Esophagus muscularis mucosa (tissue), 4 donors: ENCODE results near the gene KRTAP6-1. TPM values are rescaled to one million over a fixed set of nuclear protein-coding genes. Genes with fewer than 3 reads are reported as not detected.

Source experiments
- DNase-seq: peaks from one replicate; pipeline ENCODE4 v3.0.0-alpha.2; 2017; ENCODE audit errors: extremely low spot score
- H3K27ac ChIP-seq, 4 donors: fragments of 200-600 bp; sonication (generic); replicated peaks in 1 of 4; 1 replicate in 3 of 4; 2 replicates in 1 of 4; pipeline ENCODE4 v1.5.1; 2016 to 2019; ENCODE audit warnings: mild to moderate bottlenecking in 1 of 4
- H3K27me3 ChIP-seq, 4 donors: fragments of 200-600 bp; sonication (generic); one replicate each; pipeline versions ENCODE4 v1.5.1 to v1.6.0; 2016 to 2019
- H3K36me3 ChIP-seq, 4 donors: fragments of 200-600 bp; sonication (generic); one replicate each; pipeline ENCODE4 v1.5.1; 2016 to 2019
- H3K4me1 ChIP-seq, 4 donors: fragments of 200-600 bp; sonication (generic); one replicate each; pipeline ENCODE4 v1.5.1; 2016 to 2019
- H3K4me3 ChIP-seq, 4 donors: fragments of 200-600 bp; sonication (generic); 1 replicate in 2 of 4; 2 replicates in 2 of 4; pipeline ENCODE4 v1.5.1; 2016 to 2019; ENCODE audit warnings: mild to moderate bottlenecking in 4 of 4, moderate library complexity in 1 of 4
- H3K9me3 ChIP-seq, 4 donors: fragments of 200-600 bp; sonication (generic); 1 replicate in 3 of 4; 2 replicates in 1 of 4; pipeline ENCODE4 v1.5.1; 2016 to 2019
- CTCF ChIP-seq, 3 experiments: fragments of 200-600 bp in 2 of 3; fragments of 450-650 bp in 1 of 3; sonication (generic) in 2 of 3; IDR thresholded peaks; one replicate each; pipeline ENCODE4 v1.5.1; 2017 to 2019; ENCODE audit warnings: antibody characterized with exemption in 3 of 3, mild to moderate bottlenecking in 2 of 3, moderate library complexity in 1 of 3
- EP300 ChIP-seq: sonication (generic); formaldehyde crosslinking; IDR thresholded peaks from one replicate; pipeline ENCODE4 v1.6.1; 2017; ENCODE audit warnings: antibody characterized with exemption
- POLR2A ChIP-seq: fragments of 450-650 bp; IDR thresholded peaks from one replicate; pipeline ENCODE4 v1.6.1; 2017; ENCODE audit warnings: antibody characterized with exemption, moderate library complexity, mild to moderate bottlenecking, low read depth
- POLR2AphosphoS5 ChIP-seq, 2 donors: sonication (generic); formaldehyde crosslinking; IDR thresholded peaks; one replicate each; pipeline ENCODE4 v1.6.1; 2017; ENCODE audit warnings: antibody characterized with exemption in 2 of 2
- WGBS: methylation state at CpG from one replicate; pipeline ENCODE4 v1.1.5; 2018; 5-methylcytosine and 5-hydroxymethylcytosine counted together
- intact Hi-C: fragments of 100-400 bp; cut with DNase I; formaldehyde crosslinking; loops from one replicate; pipeline ENCODE4 v1.15.1; 2023
- total RNA-seq, 4 donors: library from RNA; depleted of rRNA; stranded (reverse); fragments of >200 nt; gene quantifications; one replicate each; pipeline versions ENCODE4 v1.1.0 to v1.2.1, GENCODE V29; 2016

Gene KRTAP6-1
- total RNA-seq: not detected

- H3K4me3 ChIP-seq: no peak within 1 kb of the TSS
- H3K27ac ChIP-seq: no peak within 1 kb of the TSS
- no peaks in the 10 kb centered on the region for H3K36me3 ChIP-seq
- DNase-seq: no peak
- no peaks in the 10 kb centered on the region for H3K27me3 ChIP-seq
- TF ChIP-seq POLR2AphosphoS5 (IDR thresholded peaks at IDR 0.05) (no peak), POLR2A (no peak), CTCF (IDR thresholded peaks at IDR 0.05) (no peak), EP300 (no peak)
- WGBS: 44% methylated on average over 1 of the region's 2 CpGs
- intact Hi-C loops: no loop called here
- H3K4me1 ChIP-seq: no peaks in the 10 kb centered on the region
- no peaks in the 10 kb centered on the region for H3K9me3 ChIP-seq
Observed at GRCh38 chr21:30613836-30614235, at the start of gene KRTAP6-1. KRTAP6-1 (minus strand) TSS chr21:30613930; CDS start chr21:30613904, 26 bp downstream.

GRCh38 chr21:30652891-30653290, 39.2 kb upstream of the KRTAP6-1 start:
- Histone ChIP-seq H3K27ac (no peak overlapping the region), H3K9me3 (no peaks in the 10 kb centered on the region), H3K36me3 (no peaks in the 10 kb centered on the region), H3K4me1 (no peaks in the 10 kb centered on the region), H3K4me3 (no peak overlapping the region), H3K27me3 (no peaks in the 10 kb centered on the region)
- no peak for DNase-seq
- TF ChIP-seq EP300: no peak
- no peak for TF ChIP-seq POLR2A
- no peak for TF ChIP-seq POLR2AphosphoS5 (IDR thresholded peaks at IDR 0.05)
- no peak for TF ChIP-seq CTCF (IDR thresholded peaks at IDR 0.05)
- intact Hi-C loops: no loop called here

GRCh38 chr21:30646904-30647414, 33.2 kb upstream of the KRTAP6-1 start:
- TF ChIP-seq EP300 (no peak), CTCF (IDR thresholded peaks at IDR 0.05) (no peak), POLR2A (no peak), POLR2AphosphoS5 (IDR thresholded peaks at IDR 0.05) (no peak)
- no peaks in the 10 kb centered on the region for H3K36me3 ChIP-seq
- H3K4me1 ChIP-seq: no peaks in the 10 kb centered on the region
- H3K4me3 ChIP-seq: no peak overlapping the region
- intact Hi-C loops: no loop called here
- no peaks in the 10 kb centered on the region for H3K27me3 ChIP-seq
- no peaks in the 10 kb centered on the region for H3K9me3 ChIP-seq
- H3K27ac ChIP-seq: no peak overlapping the region
- no peak for DNase-seq
- WGBS: 74% methylated on average over 1 of the region's 1 CpG

GRCh38 chr21:30642564-30642963, 28.8 kb upstream of the KRTAP6-1 start, which contains the start of gene KRTAP20-3:
KRTAP20-3 (plus strand) TSS chr21:30642864.
- no peak within 1 kb of the TSS for H3K27ac ChIP-seq
- H3K9me3 ChIP-seq: no peaks in the 10 kb centered on the region
- no peak for DNase-seq
- H3K27me3 ChIP-seq: no peaks in the 10 kb centered on the region
- H3K4me3 ChIP-seq: no peak within 1 kb of the TSS
- intact Hi-C loops: no loop called here
- H3K4me1 ChIP-seq: no peaks in the 10 kb centered on the region
- no peaks in the 10 kb centered on the region for H3K36me3 ChIP-seq
- 92% methylated on average over 2 of the region's 2 CpGs for WGBS
- no peak for TF ChIP-seq POLR2A
- no peak for TF ChIP-seq CTCF (IDR thresholded peaks at IDR 0.05)
- no peak for TF ChIP-seq EP300
- TF ChIP-seq POLR2AphosphoS5 (IDR thresholded peaks at IDR 0.05): no peak

GRCh38 chr21:30638686-30639085, 25.0 kb upstream of the KRTAP6-1 start:
- H3K4me1 ChIP-seq: no peaks in the 10 kb centered on the region
- WGBS: 49% methylated on average over 3 of the region's 3 CpGs
- TF ChIP-seq POLR2AphosphoS5 (IDR thresholded peaks at IDR 0.05): no peak
- TF ChIP-seq EP300: no peak
- TF ChIP-seq POLR2A: no peak
- no peak for TF ChIP-seq CTCF (IDR thresholded peaks at IDR 0.05)

More at GRCh38 chr21:30638686-30639085, 25.0 kb upstream of the KRTAP6-1 start:
- no peak for DNase-seq
- Histone ChIP-seq H3K27ac (no peak overlapping the region), H3K9me3 (no peaks in the 10 kb centered on the region), H3K4me3 (no peak overlapping the region), H3K36me3 (no peaks in the 10 kb centered on the region), H3K27me3 (no peaks in the 10 kb centered on the region)
- intact Hi-C loops: no loop called here
